GM12878 (cell line): Measurements from ENCODE around the gene NOC2L. TPM values are rescaled to one million over a fixed set of nuclear protein-coding genes. Genes with fewer than 3 reads are reported as not detected.

Source experiments
- ATAC-seq: fragments of 200-7000 bp; cut with Tn5 transposase; 3 replicates; pipeline ENCODE4 v1.9.1; 2020; ENCODE audit warnings: mild to moderate bottlenecking, moderate library complexity
- BruUV-seq: library from RNA; stranded (reverse); fragments of 400-500 nt; replicated peaks from 2 replicates; lab custom pipeline; 2021; lab: Mats Ljungman, UMichigan
- CTCF ChIA-PET: fragments of 300-600 bp; sonication (Branson Sonifier 250); formaldehyde crosslinking; extraction: SDS; loops from one replicate; lab custom pipeline; 2021; ENCODE audit warnings: inconsistent platforms; lab: Yijun Ruan, JAX
- POLR2A ChIA-PET: fragments of 350-600 bp; formaldehyde crosslinking; extraction: SDS; loops from one replicate; lab custom pipeline; 2021; ENCODE audit warnings: inconsistent platforms; lab: Charles Lee
- RAD21 ChIA-PET: fragments of 300-600 bp; sonication (Branson Sonifier 250); formaldehyde crosslinking; loops from one replicate; lab custom pipeline; 2023; ENCODE audit warnings: antibody characterized with exemption; ENCODE audit not compliant: unreplicated experiment; lab: Charles Lee
- SMC1A ChIA-PET: fragments of 300-600 bp; sonication (Branson Sonifier 250); formaldehyde crosslinking; loops from one replicate; lab custom pipeline; 2023; ENCODE audit not compliant: unreplicated experiment, uncharacterized antibody; lab: Charles Lee
- DNase-seq: peaks from one replicate; pipeline ENCODE4 v3.0.0-alpha.2; 2011; ENCODE audit warnings: low read depth, low spot score
- FAIRE-seq: peaks from 3 replicates; lab custom pipeline; 2011; peaks lifted over from hg19 to GRCh38; lab: Jason Lieb, UNC
- H2AFZ ChIP-seq: 2 replicates; pipeline ENCODE4 v1.6.0; 2011; ENCODE audit warnings: low read depth, low read length, control low read depth; ENCODE audit not compliant: control insufficient read depth
- H3K27ac ChIP-seq: 2 replicates; pipeline ENCODE4 v1.5.1; 2011; ENCODE audit warnings: control low read depth; ENCODE audit not compliant: control insufficient read depth, insufficient read depth
- H3K27me3 ChIP-seq, 2 experiments: replicated peaks in 1 of 2; 2 replicates each; pipeline versions ENCODE4 v1.6.0 to v1.6.1; 2011; ENCODE audit warnings: low read length in 1 of 2; ENCODE audit not compliant: control insufficient read depth in 2 of 2, insufficient read depth in 2 of 2
- H3K36me3 ChIP-seq, 2 experiments: 2 replicates each; pipeline ENCODE4 v1.5.1; 2011; ENCODE audit warnings: low read length in 1 of 2; ENCODE audit not compliant: control insufficient read depth in 2 of 2, insufficient read depth in 2 of 2
- H3K4me1 ChIP-seq: 2 replicates; pipeline ENCODE4 v1.6.1; 2011; ENCODE audit warnings: mild to moderate bottlenecking, low read length, moderate library complexity, mixed read lengths; ENCODE audit not compliant: control insufficient read depth, insufficient read depth
- H3K4me2 ChIP-seq: 2 replicates; pipeline ENCODE4 v1.6.0; 2011; ENCODE audit warnings: control low read depth; ENCODE audit not compliant: control insufficient read depth, insufficient read depth
- H3K4me3 ChIP-seq: fragments of 200-600 bp; sonication (generic); 2 replicates; pipeline ENCODE4 v1.5.1; 2016
- H3K79me2 ChIP-seq: 2 replicates; pipeline ENCODE4 v1.6.0; 2011; ENCODE audit warnings: low read length; ENCODE audit not compliant: control insufficient read depth, insufficient read depth
- H3K9ac ChIP-seq: 2 replicates; pipeline ENCODE4 v1.8.0; 2011; ENCODE audit warnings: low read length, control low read depth, mixed read lengths; ENCODE audit not compliant: control insufficient read depth, insufficient read depth
- H3K9me3 ChIP-seq: replicated peaks from 3 replicates; pipeline ENCODE4 v1.5.1; 2011; ENCODE audit warnings: mild to moderate bottlenecking, low read length; ENCODE audit not compliant: control insufficient read depth, insufficient read depth
- H4K20me1 ChIP-seq: 2 replicates; pipeline ENCODE4 v1.6.0; 2011; ENCODE audit not compliant: control insufficient read depth, insufficient read depth
- BACH1 ChIP-seq: fragments of 450-650 bp; IDR thresholded peaks from 2 replicates; pipeline ENCODE4 v1.6.1; 2017; ENCODE audit warnings: mild to moderate bottlenecking, borderline replicate concordance
- ELK1 ChIP-seq: IDR thresholded peaks from 2 replicates; pipeline ENCODE4 v1.6.1; 2012; ENCODE audit warnings: low read depth, low read length, improper control_type of control experiment
- SPI1 ChIP-seq: IDR thresholded peaks from 2 replicates; pipeline ENCODE4 v1.6.1; 2011; ENCODE audit warnings: low read depth, mild to moderate bottlenecking, low read length, moderate library complexity, borderline replicate concordance; ENCODE audit not compliant: insufficient read depth
- TCF12 ChIP-seq: IDR thresholded peaks from 2 replicates; pipeline ENCODE4 v1.6.1; 2011; ENCODE audit warnings: low read depth, mild to moderate bottlenecking, low read length
- WGBS: methylation state at CpG from one replicate; pipeline ENCODE4 v1.1.6; 2016; ENCODE audit warnings: low lambda C conversion rate; ENCODE audit not compliant: insufficient replicate concordance, insufficient coverage; ENCODE audit errors: missing lambda C conversion rate; 5-methylcytosine and 5-hydroxymethylcytosine counted together
- in situ Hi-C: fragments of 300-500 bp; cut with MboI; formaldehyde crosslinking; loops from 9 replicates; pipeline ENCODE4 v1.14.3; 2018; ENCODE audit warnings: mixed read lengths
- intact Hi-C: fragments of 100-400 bp; cut with micrococcal nuclease; formaldehyde crosslinking; loops from one replicate; pipeline ENCODE4 v1.14.2; 2022; ENCODE audit not compliant: unreplicated experiment
- polyA plus RNA-seq, 11 experiments: library from polyadenylated mRNA; depleted of rRNA in 4 of 11; unstranded in 6 of 11; stranded (reverse) in 5 of 11; fragments of >200 nt; fragmentation: Nextera tagmentation in 4 of 11; fragmentation: Illumina TruSeq in 1 of 11; extraction: Ambion mirVana in 4 of 11; extraction: Trizol in 1 of 11; gene quantifications; 1 replicate in 1 of 11; 2 replicates in 10 of 11; pipeline versions ENCODE4 v1.2.1 to v1.2.3, GENCODE V29; 2011 to 2016; ENCODE audit warnings: inconsistent platforms in 2 of 11, missing spikeins in 2 of 11, low read depth in 1 of 11
- total RNA-seq, 4 experiments: library from RNA; depleted of rRNA in 3 of 4; stranded (reverse); fragments of >200 nt in 3 of 4; fragmentation: Illumina TruSeq in 1 of 4; extraction: Trizol in 1 of 4; gene quantifications; 2 replicates each; pipeline versions ENCODE4 v1.2.1 to v1.2.3, GENCODE V29; 2013 to 2021
- TF ChIP-seq, protein P1 (sequence below): IDR thresholded peaks from 2 replicates; pipeline ENCODE4 v1.6.1; 2011; ENCODE audit warnings: borderline replicate concordance, low read depth, mild to moderate bottlenecking, moderate library complexity, low read length; ENCODE audit not compliant: insufficient read depth, poor library complexity, severe bottlenecking
- TF ChIP-seq, protein P2 (sequence below): fragments of 450-650 bp; IDR thresholded peaks from 2 replicates; pipeline ENCODE4 v1.6.1; 2017; ENCODE audit warnings: mild to moderate bottlenecking, low read depth, inconsistent platforms; ENCODE audit not compliant: poor library complexity, severe bottlenecking

The NOC2L gene
- total and polyA plus RNA-seq, 10 of the 15 experiments (the other 5 are each of a cell fraction or from before 2014, with no cell fraction given) = 1.3 to 171 (median 64.3) TPM

- ATAC-seq = no peak
- H3K4me3 ChIP-seq = no peak overlapping the region
- DNase-seq = no peak
- no peak for FAIRE-seq
- intact Hi-C loops = no loop called here
- H3K36me3 ChIP-seq = no peaks in the 10 kb centered on the region
- no peak overlapping the region for H2AFZ ChIP-seq
- ChIA-PET CTCF (no interaction called here), RAD21 (no interaction called here)
- no peaks in the 10 kb centered on the region for H3K27me3 ChIP-seq
- no peaks in the 10 kb centered on the region; the same call in 2 of the 3 replicates for H3K9me3 ChIP-seq
- no peak overlapping the region for H3K27ac ChIP-seq
- TF ChIP-seq ELK1 (no peak), BACH1 (no peak)
- TF ChIP-seq, all 136 proteins: peak for 0
- ChIA-PET POLR2A (no interaction called here), SMC1A (no interaction called here)
- Histone ChIP-seq H4K20me1 (no peaks in the 10 kb centered on the region), H3K79me2 (no peaks in the 10 kb centered on the region), H3K9ac (no peak overlapping the region), H3K4me1 (no peaks in the 10 kb centered on the region), H3K4me2 (no peak overlapping the region)
- in situ Hi-C loops = no loop called here
- BruUV-seq = no TSS peak
- 69% methylated on average over 54 of the region's 60 CpGs for WGBS
Measured at GRCh38 chr1:978835-979743, 20.0 kb upstream of the NOC2L start.

DNA sequence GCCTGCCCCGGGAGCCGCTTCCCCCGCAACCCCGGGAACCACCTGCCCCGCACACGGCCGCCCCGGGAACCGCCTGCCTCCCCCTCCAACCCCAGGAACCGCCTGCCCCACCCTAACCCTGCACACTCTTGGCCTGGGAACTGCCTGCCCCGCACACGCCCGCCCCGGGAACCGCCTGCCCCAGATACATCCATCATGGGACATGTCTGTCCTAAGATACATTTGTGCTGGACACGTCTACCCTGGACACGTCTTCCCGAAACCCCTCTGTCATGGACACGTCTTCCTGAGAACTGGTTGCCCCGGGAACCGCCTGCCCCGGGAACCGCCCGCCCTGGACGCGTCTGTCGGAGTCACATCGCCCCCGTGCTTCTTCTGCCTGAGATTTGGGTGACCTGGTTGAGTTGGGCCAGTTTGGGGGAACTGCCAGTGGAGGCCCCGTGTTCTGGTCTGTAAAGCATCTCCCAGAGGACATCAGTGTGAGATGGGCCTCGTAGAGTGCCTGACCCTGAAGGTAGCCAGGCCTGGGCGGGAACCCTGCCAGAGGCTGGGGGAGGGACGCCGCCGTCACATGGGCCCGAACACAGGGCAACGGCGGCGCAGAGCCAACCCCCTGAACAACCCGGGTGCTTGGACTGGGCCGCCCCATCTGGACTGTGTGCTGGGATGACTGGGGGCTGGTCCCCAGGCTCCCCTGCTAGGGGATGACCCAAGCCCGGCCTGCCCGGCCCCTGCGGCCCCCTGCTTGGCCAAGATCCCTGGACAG, 19.2 kb upstream of the NOC2L start:
- Histone ChIP-seq H2AFZ (no peak overlapping the region), H3K27ac (no peak overlapping the region)
- 78% methylated on average over 23 of the region's 44 CpGs for whole genome bisulfite sequencing
- no peak for FAIRE-seq
- BruUV-seq = no TSS peak
- in situ Hi-C loops = no loop called here
- POLR2A ChIA-PET = no interaction called here
- CTCF ChIA-PET = no interaction called here
- TF ChIP-seq, protein P1, sequence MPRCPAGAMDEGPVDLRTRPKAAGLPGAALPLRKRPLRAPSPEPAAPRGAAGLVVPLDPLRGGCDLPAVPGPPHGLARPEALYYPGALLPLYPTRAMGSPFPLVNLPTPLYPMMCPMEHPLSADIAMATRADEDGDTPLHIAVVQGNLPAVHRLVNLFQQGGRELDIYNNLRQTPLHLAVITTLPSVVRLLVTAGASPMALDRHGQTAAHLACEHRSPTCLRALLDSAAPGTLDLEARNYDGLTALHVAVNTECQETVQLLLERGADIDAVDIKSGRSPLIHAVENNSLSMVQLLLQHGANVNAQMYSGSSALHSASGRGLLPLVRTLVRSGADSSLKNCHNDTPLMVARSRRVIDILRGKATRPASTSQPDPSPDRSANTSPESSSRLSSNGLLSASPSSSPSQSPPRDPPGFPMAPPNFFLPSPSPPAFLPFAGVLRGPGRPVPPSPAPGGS = peak; percentile 52
- TF ChIP-seq SPI1 = no peak
- TF ChIP-seq, protein P2, sequence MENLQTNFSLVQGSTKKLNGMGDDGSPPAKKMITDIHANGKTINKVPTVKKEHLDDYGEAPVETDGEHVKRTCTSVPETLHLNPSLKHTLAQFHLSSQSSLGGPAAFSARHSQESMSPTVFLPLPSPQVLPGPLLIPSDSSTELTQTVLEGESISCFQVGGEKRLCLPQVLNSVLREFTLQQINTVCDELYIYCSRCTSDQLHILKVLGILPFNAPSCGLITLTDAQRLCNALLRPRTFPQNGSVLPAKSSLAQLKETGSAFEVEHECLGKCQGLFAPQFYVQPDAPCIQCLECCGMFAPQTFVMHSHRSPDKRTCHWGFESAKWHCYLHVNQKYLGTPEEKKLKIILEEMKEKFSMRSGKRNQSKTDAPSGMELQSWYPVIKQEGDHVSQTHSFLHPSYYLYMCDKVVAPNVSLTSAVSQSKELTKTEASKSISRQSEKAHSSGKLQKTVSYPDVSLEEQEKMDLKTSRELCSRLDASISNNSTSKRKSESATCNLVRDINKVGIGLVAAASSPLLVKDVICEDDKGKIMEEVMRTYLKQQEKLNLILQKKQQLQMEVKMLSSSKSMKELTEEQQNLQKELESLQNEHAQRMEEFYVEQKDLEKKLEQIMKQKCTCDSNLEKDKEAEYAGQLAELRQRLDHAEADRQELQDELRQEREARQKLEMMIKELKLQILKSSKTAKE = no peak
- TF ChIP-seq TCF12 = peak; percentile 25; the same call in 1 of the 2 replicates
- TF ChIP-seq, all 136 proteins: peak for 2
- H3K27me3 ChIP-seq = no peaks in the 10 kb centered on the region
- ChIA-PET RAD21 (no interaction called here), SMC1A (no interaction called here)
- no peak overlapping the region for H3K4me3 ChIP-seq
- intact Hi-C loops = no loop called here
- DNase-seq (no peak), ATAC-seq (no peak)
- H3K36me3 ChIP-seq = no peaks in the 10 kb centered on the region
- H4K20me1 ChIP-seq = no peaks in the 10 kb centered on the region
- H3K9me3 ChIP-seq = no peaks in the 10 kb centered on the region; the same call in 2 of the 3 replicates
- no peaks in the 10 kb centered on the region for H3K4me1 ChIP-seq
- H3K79me2 ChIP-seq = no peaks in the 10 kb centered on the region
- H3K9ac ChIP-seq = no peak overlapping the region
- no peak overlapping the region for H3K4me2 ChIP-seq
